Amniotic stem cell (primary cell): ENCODE data around the gene CXCR4.

Source experiments
- DNase-seq: peaks from one replicate; lab custom pipeline; 2025; lab: John Stamatoyannopoulos, UW

CXCR4 gene

GRCh38 chr2:136117909-136118818 lies at the start of gene CXCR4:
TSS of gene CXCR4 (minus strand) at chr2:136118149. CDS start at chr2:136118060, 89 bp downstream.
- DNase-seq: no peak

GRCh38 chr2:136164280-136164776 lies 46.4 kb upstream of the CXCR4 start:
- DNase-seq: no peak

- no peak for DNase-seq
Observed at GRCh38 chr2:136162438-136162837, 44.5 kb upstream of the CXCR4 start.

GRCh38 chr2:136156411-136156810 lies 38.5 kb upstream of the CXCR4 start:
- DNase-seq: no peak

- DNase-seq: no peak
Observed at GRCh38 chr2:136154384-136154783, 36.4 kb upstream of the CXCR4 start.

GRCh38 chr2:136151021-136151971 lies 33.3 kb upstream of the CXCR4 start:
- DNase-seq: no peak

GRCh38 chr2:136149011-136149410 lies 31.1 kb upstream of the CXCR4 start:
- no peak for DNase-seq

- no peak for DNase-seq
Observed at GRCh38 chr2:136146564-136146963, 28.6 kb upstream of the CXCR4 start.

- DNase-seq: no peak
Observed at GRCh38 chr2:136143603-136144451, 25.9 kb upstream of the CXCR4 start.

- DNase-seq: no peak
Observed at GRCh38 chr2:136141510-136142149, 23.7 kb upstream of the CXCR4 start.

- no peak for DNase-seq
Observed at GRCh38 chr2:136139631-136140030, 21.7 kb upstream of the CXCR4 start.

- no peak for DNase-seq
Observed at GRCh38 chr2:136137982-136138381, 20.0 kb upstream of the CXCR4 start.

- no peak for DNase-seq
Observed at GRCh38 chr2:136136931-136137330, 19.0 kb upstream of the CXCR4 start.

- DNase-seq: no peak
Observed at GRCh38 chr2:136135921-136136906, 18.3 kb upstream of the CXCR4 start.

- no peak for DNase-seq
Observed at GRCh38 chr2:136135462-136135861, 17.5 kb upstream of the CXCR4 start.

GRCh38 chr2:136134126-136134525 lies 16.2 kb upstream of the CXCR4 start:
- no peak for DNase-seq

- DNase-seq: no peak
Observed at GRCh38 chr2:136133586-136133985, 15.6 kb upstream of the CXCR4 start.

- no peak for DNase-seq
Observed at GRCh38 chr2:136133176-136133575, 15.2 kb upstream of the CXCR4 start.

GRCh38 chr2:136132825-136133155 lies 14.8 kb upstream of the CXCR4 start:
- no peak for DNase-seq
